OCI-LY7 (cell line): ENCODE measurements around the gene LDHD.

Experiments
- CTCF ChIP-seq: fragments of 200-600 bp; sonication (generic); conservative IDR thresholded peaks from 2 replicates; pipeline ENCODE4 v1.5.1; 2014; ENCODE audit warnings: mild to moderate bottlenecking, antibody characterized with exemption, low read length, moderate library complexity, mixed read lengths
- EZH2phosphoT487 ChIP-seq: fragments of 200-600 bp; sonication (generic); IDR thresholded peaks from 2 replicates; pipeline ENCODE4 v1.6.1; 2018; ENCODE audit warnings: low read depth, borderline replicate concordance, mild to moderate bottlenecking, mixed run types, antibody characterized with exemption, low read length, moderate library complexity, mixed read lengths

GRCh38 chr16:75116911-75117245, 298 bp upstream of the LDHD start:
- TF ChIP-seq CTCF, result no peak
- no peak for TF ChIP-seq EZH2phosphoT487
